ENCODE measurements around the gene COL6A1.

DNA sequence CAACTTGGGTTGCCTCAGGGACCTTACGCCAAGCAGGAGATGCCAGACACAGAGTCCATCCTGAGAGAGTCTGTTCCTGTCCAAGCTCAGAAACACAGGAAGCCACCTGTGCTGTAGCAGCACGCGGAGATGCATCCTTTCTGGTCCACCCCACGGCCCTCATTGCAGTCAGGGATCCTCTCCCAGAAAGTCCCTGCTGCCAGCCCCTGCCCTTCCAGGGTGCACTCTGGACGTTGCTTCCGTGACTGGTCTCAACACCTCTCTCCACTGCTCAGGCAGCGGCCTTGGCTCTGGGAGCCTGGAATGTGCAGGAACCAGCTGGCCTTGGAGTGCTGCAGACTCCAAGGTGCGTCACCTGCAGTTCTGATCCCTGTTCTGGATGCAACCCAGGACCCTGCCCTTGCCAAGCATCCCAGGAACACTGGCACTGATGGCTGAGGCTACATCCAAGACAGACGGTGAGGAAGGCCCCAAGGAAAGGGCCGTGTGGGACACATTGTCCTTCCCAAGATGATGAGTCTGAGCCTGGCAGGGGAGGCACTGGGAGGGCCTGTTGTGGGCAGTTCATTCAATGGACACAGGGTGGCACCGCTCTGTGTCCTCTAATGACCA, 21.7 kb upstream of the COL6A1 start:
- TF ChIP-seq, protein P1, sequence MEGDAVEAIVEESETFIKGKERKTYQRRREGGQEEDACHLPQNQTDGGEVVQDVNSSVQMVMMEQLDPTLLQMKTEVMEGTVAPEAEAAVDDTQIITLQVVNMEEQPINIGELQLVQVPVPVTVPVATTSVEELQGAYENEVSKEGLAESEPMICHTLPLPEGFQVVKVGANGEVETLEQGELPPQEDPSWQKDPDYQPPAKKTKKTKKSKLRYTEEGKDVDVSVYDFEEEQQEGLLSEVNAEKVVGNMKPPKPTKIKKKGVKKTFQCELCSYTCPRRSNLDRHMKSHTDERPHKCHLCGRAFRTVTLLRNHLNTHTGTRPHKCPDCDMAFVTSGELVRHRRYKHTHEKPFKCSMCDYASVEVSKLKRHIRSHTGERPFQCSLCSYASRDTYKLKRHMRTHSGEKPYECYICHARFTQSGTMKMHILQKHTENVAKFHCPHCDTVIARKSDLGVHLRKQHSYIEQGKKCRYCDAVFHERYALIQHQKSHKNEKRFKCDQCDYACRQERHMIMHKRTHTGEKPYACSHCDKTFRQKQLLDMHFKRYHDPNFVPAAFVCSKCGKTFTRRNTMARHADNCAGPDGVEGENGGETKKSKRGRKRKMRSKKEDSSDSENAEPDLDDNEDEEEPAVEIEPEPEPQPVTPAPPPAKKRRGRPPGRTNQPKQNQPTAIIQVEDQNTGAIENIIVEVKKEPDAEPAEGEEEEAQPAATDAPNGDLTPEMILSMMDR (conservative IDR thresholded peaks at IDR 0.05; ENCODE audit: low read length) = no peak
- no peak for TF ChIP-seq EZH2phosphoT487 (IDR thresholded peaks at IDR 0.05; ENCODE audit: borderline replicate concordance, low read depth, low read length)
